Measurements from ENCODE around the gene KCNMB2.

KCNMB2 gene

GRCh38 chr3:178569826-178570225, 33.6 kb downstream of the KCNMB2 start:
- Histone ChIP-seq H3K9me3 (no peaks in the 10 kb centered on the region), H3K27me3 (peaks cover 5% of the 10 kb centered on the region), H3K4me3 (ENCODE audit: low read depth in 1 of 2, low read length in 1 of 2) (no peak overlapping the region), H3K27ac (no peak overlapping the region), H3K36me3 (no peaks in the 10 kb centered on the region), H3K4me1 (ENCODE audit: control insufficient read depth in 1 of 2, insufficient read depth in 1 of 2, low read depth in 1 of 2, low read length in 1 of 2) (peaks cover 0 to 4% of the 10 kb centered on the region in 2 experiments)
- no peak for TF ChIP-seq CTCF (IDR thresholded peaks at IDR 0.05)

GRCh38 chr3:178583963-178584575, 47.8 kb downstream of the KCNMB2 start:
- Histone ChIP-seq H3K9me3 (no peaks in the 10 kb centered on the region), H3K4me3 (ENCODE audit: low read depth in 1 of 2, low read length in 1 of 2) (no peak overlapping the region), H3K36me3 (no peaks in the 10 kb centered on the region), H3K4me1 (ENCODE audit: control insufficient read depth in 1 of 2, insufficient read depth in 1 of 2, low read depth in 1 of 2, low read length in 1 of 2) (peaks cover 0 to 11% of the 10 kb centered on the region in 2 experiments), H3K27ac (no peak overlapping the region), H3K27me3 (no peaks in the 10 kb centered on the region)
- no peak for TF ChIP-seq CTCF (IDR thresholded peaks at IDR 0.05)

- H3K4me3 ChIP-seq (ENCODE audit: low read depth in 1 of 2, low read length in 1 of 2), result no peak overlapping the region
- TF ChIP-seq CTCF (IDR thresholded peaks at IDR 0.05), result no peak
- H3K36me3 ChIP-seq, result no peaks in the 10 kb centered on the region
- no peaks in the 10 kb centered on the region for H3K9me3 ChIP-seq
- peaks cover 2 to 19% of the 10 kb centered on the region in 2 experiments for H3K4me1 ChIP-seq (ENCODE audit: control insufficient read depth in 1 of 2, insufficient read depth in 1 of 2, low read depth in 1 of 2, low read length in 1 of 2)
- no peaks in the 10 kb centered on the region for H3K27me3 ChIP-seq
- no peak overlapping the region for H3K27ac ChIP-seq
These were observed 48.6 kb downstream of the KCNMB2 start for GRCh38 chr3:178584722-178585380.

- no peaks in the 10 kb centered on the region for H3K36me3 ChIP-seq
- no peaks in the 10 kb centered on the region for H3K9me3 ChIP-seq
- no peak overlapping the region for H3K27ac ChIP-seq
- no peak overlapping the region for H3K4me3 ChIP-seq (ENCODE audit: low read depth in 1 of 2, low read length in 1 of 2)
- no peak for TF ChIP-seq CTCF (IDR thresholded peaks at IDR 0.05)
- H3K27me3 ChIP-seq, result no peaks in the 10 kb centered on the region
- peaks cover 8 to 24% of the 10 kb centered on the region in 2 experiments for H3K4me1 ChIP-seq (ENCODE audit: control insufficient read depth in 1 of 2, insufficient read depth in 1 of 2, low read depth in 1 of 2, low read length in 1 of 2)
These were observed 49.2 kb downstream of the KCNMB2 start for GRCh38 chr3:178585454-178585853.

- H3K4me1 ChIP-seq (ENCODE audit: control insufficient read depth in 1 of 2, insufficient read depth in 1 of 2, low read depth in 1 of 2, low read length in 1 of 2), result peaks cover 12 to 29% of the 10 kb centered on the region in 2 experiments
- no peaks in the 10 kb centered on the region for H3K36me3 ChIP-seq
- H3K27ac ChIP-seq, result no peak overlapping the region
- H3K9me3 ChIP-seq, result no peaks in the 10 kb centered on the region
- no peaks in the 10 kb centered on the region for H3K27me3 ChIP-seq
- no peak for TF ChIP-seq CTCF (IDR thresholded peaks at IDR 0.05)
- H3K4me3 ChIP-seq (ENCODE audit: low read depth in 1 of 2, low read length in 1 of 2), result no peak overlapping the region
These were observed 49.8 kb downstream of the KCNMB2 start for GRCh38 chr3:178586076-178586475.
